DMS153 treated with DMSO at 0.1 percent for 48 hours (cell line): ENCODE measurements around the gene RNF169.
"Not testable (repeated sequence)": the region's sequence is repeated elsewhere in the genome, so short reads cannot be mapped to it uniquely, and the experiment has no call there.

Experiments
- DNase-seq: peaks from one replicate; lab custom pipeline; 2025; ENCODE audit not compliant: unreplicated experiment; lab: John Stamatoyannopoulos, UW

RNF169 gene

DNA sequence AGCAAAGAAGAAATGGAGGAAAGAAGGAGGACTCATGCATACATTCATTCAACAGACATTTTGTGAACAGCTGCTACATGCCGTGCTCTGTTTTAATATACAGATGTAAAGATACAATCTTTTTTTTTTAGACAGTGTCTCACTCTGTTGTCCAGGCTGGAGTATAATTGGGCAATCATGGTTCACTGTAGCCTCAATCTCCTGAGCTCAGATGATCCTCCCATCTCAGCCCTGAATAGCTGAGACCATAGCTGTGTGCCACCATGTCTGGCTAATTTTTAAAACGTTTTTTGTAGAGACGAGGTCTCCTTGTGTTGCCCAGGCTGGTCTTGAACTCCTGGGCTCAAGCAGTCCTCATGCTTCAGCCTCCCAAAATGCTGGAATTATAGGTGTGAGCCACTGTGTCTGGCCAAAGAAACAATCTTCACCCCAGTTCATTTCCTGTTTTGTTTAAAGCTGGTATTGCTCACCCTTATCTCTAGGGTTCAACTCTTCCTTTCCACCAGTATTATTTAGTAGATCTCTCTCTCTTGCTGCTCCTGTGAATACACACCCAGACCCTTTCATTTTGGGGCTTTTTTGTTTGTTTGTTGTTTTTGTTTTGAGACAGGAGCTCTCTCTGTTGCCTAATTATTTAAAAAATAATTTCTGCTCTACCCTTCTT lies 69.8 kb downstream of the RNF169 start:
- DNase-seq = no peak

DNA sequence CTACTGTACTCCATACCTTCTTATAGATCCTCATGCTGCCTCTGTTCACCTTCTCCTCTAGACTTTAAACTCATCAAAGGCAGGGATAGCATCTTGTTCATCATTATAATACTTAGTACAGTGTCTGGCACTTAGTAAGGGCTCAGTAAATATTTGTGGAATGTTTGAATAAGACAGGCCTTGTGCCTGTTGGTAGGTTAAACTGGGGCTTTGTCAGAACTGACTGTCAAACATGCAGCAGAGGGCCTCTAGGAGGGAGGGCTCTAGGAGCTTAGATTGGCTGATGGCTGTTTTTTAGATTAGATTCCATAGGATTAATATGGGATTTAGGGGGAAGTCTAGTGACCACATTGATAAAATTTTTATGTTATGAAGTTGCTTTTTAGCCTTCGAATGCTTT lies 70.8 kb downstream of the RNF169 start:
- no peak for DNase-seq

DNA sequence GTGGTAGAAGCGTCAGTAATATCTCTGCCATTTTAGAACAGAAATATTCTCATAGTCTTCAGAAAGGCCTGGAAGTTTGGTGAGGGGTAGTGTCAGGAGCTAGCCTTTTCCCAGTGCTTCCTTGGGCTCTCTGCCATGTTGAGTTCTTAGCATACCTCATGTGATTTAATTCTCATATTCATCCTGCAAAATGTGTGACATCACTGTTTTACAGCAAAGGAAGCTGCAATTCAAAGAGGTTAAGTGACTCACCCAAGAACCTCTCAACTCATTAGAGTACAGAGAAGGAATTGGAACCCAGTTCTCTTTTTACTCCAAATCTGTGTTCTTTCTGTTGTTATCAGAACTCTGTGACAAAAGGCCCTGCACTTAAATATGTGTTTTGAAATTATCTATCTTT lies 72.1 kb downstream of the RNF169 start:
- DNase-seq = no peak

DNA sequence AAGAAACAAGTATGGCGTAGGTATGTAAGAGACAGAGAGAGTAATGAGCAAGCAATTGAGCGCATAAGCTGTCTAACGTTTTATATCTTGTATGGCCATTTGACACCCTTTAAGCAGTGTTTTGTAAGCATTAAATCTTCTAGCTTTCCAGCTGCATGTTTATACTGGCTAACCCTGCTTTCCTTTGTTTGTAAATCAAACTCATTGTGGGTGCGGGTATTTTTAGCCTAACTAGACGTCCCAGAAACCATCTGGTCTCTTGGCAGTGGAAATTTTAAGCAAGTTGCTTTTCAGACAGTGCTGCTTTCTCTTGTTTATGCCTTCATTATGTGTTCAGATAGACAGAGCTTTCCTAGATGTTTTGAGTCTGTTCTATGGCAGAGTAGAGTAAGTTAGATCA lies 73.5 kb downstream of the RNF169 start:
- DNase-seq = no peak

DNA sequence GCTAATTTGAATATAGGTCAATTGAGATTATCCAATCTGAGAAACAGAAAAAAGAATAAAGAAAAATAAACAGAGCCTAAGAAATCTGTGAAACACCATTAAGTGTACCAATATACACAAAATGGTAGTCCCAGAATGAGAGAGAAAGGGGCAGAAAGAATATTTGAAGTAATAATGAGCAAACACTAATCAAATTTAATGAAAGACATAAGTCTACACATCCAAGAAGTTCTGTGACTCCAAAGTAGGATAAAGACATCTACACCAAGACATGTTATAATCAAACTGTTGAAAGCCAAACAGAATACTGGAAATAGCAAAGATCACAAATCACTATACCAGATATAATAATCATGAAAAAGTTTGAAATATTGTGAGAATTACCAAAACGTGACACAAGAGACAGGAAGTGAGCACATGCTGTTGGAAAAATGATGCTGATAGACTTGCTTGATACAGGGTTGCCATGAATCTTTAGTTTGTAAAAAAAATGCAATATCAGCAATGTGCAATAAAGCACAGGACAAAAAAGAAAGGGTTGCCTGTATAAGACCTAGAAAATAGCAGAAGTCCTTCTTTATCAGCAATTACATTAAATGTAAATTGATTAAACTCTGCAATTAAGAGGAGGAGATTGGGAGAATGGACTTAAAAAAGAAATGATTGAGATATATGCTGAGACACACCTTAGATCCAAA lies 75.8 kb downstream of the RNF169 start:
- DNase-seq = no peak

DNA sequence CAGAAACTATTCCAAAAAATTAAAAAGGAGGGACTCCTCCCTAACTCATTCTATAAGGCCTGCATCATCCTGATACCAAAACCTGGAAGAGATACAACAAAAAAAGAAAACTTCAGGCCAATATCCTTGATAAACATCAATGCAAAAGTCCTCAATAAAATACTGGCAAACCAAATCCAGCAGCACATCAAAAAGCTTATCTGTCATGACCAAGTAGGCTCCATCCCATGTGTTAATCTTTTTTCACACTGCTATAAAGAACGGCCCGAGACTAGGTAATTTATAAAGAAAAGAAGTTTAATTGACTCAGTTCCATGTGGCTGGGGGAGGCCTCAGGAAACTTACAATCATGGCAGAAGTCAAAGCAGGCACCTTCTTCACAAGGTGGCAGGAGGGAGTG lies 76.9 kb downstream of the RNF169 start:
- not testable (repeated sequence) for DNase-seq

DNA sequence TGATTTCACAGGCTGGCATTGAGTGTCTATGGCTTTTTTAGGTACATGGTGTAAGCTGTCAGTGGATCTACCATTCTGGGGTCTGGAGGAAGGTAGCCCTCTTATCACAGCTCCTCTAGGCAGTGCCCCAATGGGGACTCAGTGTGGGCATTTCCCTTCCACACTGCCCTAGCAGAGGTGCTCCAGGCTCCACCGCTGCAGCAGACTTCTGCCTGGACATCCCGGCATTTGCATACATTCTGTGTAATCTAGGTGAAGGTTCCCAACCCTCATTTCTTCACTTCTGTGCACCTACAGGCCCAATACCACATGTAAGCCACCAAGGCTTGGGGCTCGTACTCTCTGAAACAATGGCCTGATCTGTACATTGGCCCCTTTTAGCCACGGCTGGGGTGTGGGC lies 78.3 kb downstream of the RNF169 start:
- DNase-seq = no peak

DNA sequence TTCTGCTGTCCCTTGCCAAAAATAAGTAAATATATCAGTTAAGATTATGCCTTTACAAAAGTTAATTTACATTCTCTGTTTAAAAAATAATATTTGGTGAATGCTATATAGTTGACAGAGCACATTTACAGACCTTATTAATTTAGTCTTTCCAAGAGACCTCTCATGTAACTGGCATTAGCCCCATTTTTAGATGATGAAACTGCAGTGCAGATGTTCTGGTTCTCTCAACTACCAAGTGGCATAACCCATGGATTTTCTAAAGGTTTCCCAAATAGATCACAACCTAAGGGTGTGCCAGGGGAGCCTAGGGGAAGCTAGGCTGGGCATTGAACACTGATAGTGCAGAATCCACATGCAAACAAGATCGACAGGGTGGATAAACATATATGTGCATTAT lies 88.5 kb downstream of the RNF169 start:
- DNase-seq = no peak

DNA sequence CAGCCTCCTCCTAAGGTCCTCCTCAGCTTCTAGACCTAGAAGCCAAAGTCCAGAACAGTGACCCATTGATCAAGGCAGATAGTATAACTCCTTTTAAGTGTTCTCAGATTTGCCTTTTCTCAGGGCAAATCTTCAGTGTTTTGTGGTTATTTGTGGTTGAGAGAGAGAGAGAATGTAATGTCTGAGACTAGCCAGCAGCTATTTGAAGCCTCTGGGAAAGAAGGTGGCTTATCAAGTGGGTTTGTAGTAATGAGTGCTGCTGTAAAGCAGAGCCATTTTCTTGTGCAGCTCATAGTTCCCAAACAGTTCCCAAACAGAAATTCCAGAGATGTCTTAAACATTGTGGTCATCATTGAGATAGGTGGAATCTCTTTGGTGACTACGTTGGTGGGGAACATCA lies 89.5 kb downstream of the RNF169 start:
- no peak for DNase-seq

DNA sequence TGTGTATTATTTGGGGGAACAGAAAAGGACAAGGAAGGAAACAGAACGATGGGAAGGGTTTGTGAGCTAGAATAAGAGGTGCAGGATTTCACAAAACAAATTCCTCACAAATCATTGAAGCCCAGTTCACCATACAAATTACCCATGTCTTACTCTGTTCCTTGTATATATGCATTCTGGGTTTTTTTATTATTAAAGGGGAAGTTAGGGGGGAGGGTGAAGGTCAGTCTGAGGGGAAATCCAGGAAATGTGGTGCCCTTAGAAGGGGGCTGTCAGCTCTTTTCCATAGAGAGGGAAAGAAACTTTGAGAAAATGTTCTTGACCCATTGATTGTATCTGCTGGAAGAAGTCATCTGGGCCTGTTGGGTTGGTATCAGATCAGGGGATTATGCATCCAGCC lies 90.8 kb downstream of the RNF169 start:
- no peak for DNase-seq

DNA sequence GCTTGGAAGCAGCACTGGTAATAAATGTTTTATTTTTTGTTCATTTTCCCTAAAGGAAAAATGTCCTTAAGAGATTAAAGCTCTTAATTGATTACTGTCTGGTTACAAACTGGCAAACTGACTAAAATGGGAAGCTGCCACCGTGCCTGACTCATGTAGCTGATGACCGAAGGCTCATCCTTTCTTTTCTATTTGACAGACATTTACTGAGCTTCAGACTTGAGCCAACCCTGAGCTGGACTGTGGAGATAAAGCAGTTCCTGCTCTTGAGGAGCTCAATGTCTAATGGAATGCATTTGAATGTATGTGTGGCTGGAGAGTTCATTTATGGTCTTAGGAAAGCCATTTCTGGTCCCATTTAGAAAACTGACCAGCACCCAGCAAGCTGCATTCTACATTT lies 91.3 kb downstream of the RNF169 start:
- DNase-seq = no peak

DNA sequence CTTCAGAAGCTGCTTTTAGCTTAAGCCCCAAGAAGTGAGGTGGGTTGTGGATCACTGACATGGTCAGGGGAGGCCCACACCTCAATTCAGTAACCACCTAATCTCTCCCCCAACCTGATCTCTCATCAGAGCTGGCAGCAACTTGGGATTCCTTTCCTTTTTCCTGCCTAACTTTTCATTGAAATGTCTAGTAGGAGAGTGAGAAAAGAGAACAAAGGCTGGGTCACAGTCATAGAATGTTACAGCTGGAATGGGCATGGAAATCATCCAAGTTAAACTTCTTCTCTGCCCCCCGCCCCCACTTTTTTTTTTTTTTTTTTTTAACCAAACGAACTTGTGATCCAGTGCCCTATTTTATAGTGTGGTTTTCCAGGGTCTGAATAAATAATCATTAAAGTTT lies 91.8 kb downstream of the RNF169 start:
- DNase-seq = no peak

DNA sequence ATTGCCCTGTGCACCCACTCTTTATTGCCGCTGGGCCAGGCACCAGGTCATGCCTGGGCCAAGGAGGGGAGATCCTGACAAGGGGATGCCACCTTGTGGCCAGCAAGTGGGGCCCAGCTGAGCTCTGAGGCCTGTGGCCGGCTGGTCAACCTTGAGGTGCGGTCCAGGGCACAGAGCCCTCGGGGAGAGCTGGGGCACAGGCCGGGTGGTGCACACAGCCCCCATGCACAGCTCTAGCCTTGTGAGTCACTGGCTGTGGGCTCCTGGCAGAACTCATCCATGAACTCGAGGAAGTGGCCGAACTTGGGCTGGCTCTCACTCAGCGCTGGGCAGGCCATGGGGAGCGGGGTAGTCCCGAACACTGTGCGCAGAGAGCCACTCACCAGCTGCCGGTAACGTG lies 94.3 kb downstream of the RNF169 start:
- DNase-seq = no peak

DNA sequence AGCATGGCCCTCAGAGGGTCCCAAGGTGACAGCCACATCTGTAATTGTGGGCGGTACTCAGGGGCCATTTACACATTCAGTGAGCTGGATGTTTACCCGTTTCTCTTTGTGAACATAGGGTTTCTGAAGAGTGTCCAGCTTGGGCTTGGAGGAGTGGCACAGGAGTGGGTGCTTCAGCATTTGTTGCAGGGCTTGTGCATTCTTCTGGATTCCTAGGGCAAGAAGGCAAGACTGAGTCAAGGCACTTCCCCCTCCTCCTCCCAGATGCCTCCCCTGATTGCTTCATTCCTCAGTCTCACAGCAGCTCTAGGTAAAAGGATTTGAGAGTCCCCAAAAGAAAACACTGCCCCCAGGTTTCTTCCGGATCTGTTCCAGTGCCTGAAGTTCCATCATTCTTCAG lies 95.4 kb downstream of the RNF169 start:
- no peak for DNase-seq

DNA sequence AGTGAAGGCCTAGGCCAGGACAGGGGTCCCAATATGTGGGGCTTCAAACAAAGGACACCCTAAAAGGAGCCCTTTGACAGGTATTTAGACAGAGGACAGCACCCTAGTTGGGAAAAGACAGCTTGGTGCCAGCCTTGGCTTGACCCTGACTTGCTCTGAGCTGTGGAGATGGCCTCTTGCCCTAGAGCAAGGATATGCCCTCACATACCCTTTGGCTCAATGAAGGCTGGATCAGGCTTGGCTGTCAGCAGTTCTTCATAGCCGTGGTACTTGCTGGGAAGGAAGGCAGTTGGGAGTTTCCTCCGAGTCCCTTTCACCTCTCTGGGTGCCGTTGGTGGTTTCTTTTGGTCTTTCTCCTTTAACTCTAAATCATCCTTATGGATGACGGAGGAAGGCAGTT lies 96.2 kb downstream of the RNF169 start:
- no peak for DNase-seq

DNA sequence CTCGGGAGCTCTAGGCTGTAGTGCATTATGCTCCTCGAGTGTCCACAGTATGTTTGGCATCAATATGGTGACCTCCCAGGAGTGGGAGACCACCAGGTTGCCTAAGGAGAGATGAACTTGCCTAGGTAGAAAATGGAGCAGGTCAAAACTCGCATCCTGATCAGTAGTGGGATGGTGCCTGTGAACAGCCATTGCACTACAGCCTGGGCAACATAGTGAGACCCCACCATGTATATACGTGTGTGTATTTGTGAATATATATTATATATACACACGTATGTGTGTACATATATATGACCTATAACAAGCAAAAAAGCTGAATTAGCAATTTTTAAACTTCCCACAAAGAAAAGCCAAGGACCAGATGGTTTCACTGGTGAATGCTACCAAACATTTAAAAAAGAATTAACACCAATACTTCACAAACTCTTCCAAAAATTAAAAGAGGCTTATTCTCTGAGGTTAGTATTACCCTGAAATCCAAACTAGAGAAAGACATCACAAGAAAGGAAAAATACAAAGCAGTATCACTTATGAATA lies 97.4 kb downstream of the RNF169 start:
- no peak for DNase-seq

DNA sequence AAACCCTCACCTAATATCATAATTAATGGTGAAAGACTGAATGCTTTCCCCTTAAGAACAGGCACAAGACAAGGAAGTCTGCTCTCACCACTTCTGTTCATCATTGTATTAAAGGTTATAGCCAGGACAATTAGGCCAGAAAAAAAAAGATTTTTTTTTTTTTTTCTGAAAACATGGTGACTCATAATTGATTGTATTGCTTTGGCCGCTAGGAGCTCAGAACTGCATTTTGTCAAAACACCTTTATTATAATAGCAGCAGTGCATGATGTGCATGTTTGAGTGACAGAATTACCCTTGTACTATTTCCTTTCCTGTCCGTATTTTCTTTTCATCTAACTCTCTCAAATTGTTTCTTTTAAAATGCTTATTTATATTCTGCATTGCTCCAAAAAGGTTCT lies 98.1 kb downstream of the RNF169 start:
- DNase-seq = no peak

DNA sequence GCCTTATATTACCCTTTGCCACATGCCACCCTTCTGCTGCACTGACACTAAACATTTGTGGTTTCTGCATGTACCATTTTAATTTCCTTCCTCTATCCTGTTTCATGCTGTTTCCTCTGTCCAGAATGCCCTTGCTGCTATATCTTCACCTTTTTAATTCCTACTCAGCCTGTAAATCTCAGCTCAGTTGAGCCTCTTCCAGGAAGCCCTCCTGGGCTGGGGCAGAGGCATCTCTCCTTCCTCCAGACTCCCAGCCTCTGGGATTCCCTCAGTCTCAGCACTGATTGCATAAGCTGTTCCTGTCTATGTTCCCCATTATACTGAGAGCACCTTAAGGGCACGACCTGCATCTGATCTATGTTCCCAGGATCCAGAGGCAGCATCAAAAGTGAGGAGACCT lies 98.7 kb downstream of the RNF169 start:
- DNase-seq = no peak

DNA sequence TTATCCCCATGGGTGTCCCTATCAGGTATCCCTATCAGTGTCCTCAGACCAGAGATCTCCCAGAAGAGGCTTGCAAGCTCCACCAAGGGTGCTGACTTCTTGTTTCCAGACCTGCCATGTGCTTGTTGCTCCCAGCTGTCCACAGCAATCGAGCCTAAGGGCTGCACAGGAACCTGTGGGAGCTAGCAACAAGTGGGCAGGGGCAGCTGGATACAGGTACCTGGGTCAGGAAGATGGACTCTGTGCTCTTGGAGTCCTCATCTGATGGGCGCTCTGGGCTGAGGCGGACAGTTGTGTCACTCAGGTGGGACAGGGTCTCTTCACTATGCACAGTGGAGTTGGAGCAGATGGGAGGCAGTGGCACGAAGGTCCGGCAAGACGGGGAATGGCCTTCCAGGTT lies 99.2 kb downstream of the RNF169 start:
- DNase-seq = no peak

DNA sequence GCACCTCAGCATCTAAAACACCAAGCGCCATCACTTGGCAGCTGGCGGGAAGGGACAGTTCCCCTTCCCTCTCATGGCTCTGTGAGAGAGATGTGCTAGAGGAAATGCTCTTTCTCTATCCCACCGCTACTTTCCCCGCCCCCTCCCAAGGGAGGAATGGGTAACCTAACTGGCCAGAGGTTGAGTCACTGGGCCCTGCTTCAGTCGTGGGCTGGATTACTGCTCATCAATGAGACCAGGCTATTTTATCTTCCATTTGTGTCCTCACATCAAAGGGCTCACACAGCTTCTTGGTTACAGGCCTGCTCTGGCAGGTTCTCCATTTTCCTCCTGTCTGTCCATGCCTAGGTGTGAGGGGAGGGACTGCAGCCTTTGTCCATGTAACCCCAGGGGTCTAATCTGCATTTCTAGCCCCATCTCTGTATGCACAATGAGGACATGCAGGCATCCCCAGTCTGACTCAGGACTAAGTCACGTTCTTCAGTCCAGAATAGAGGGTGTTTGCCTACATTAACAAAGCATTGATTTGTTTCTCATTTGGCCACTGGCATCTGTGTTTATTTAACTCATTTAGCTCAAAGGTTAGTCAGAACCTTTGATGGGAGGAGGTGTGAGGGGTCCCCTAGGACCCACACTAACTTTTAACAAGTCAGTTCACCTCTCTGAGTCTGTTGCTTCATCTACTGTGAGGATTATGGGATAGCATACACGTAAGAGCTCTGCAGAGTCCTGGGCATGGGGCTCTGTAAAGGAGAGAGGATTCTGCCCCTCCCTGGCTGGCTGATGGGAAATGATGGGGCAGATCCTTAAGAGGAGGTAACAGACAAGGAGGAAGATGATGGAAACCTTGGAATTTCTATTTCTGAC lies 101.1 kb downstream of the RNF169 start:
- DNase-seq = no peak

DNA sequence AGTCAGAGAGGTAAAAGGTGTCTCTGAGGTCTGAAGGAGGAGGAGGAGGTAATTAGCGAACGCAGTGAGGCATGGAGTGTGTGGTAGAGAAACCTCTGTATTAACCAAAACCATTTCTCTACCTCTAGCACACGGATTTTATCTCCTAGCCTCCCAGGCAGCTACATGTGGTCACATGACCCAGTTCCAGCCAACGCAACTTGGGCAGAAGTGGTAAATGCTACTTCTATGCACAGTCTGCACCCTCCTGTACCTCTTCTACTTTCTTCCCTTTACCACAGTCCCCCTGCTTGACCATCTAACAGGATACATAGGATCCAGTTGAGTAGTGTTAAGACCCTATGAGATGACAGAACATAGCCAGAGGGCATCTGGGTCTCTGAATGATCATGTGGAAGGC lies 104.6 kb downstream of the RNF169 start:
- no peak for DNase-seq

DNA sequence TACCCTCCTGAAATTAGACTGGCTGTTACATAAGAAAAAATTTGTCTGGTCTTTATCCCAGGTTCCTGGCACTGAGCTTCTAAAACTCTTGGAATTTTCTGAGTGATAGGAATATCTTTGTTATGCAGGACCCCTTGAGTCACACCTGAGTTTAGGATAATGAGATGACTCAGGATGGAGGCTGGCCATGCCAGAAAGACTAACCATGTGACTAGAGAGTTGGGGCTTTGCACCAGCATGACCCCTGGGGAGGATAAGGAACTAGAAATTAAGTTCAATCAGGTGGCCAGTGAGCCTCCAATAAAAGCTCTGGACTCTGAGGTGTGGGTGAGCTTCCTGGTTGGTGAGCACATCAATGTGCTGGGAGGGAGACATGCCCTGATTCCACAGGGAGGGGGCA lies 112.1 kb downstream of the RNF169 start:
- no peak for DNase-seq
